Naive thymus-derived CD4-positive, alpha-beta T cell (primary cell): ENCODE data around the gene ITGB3BP. TPM values are rescaled to one million over a fixed set of nuclear protein-coding genes. Genes with fewer than 3 reads are reported as not detected.

Source experiments
- ATAC-seq: fragments of 150-1000 bp; cut with Tn5 transposase; 2 replicates; pipeline ENCODE4 v1.10.0; 2021; ENCODE audit warnings: mild to moderate bottlenecking, moderate library complexity
- CTCF ChIA-PET: fragments of 350-600 bp; sonication (Branson Sonifier 250); formaldehyde crosslinking; loops from one replicate; lab custom pipeline; 2021; ENCODE audit warnings: antibody characterized with exemption; lab: Charles Lee
- POLR2A ChIA-PET: fragments of 350-600 bp; sonication (Branson Sonifier 250); formaldehyde crosslinking; loops from one replicate; lab custom pipeline; 2021; ENCODE audit warnings: antibody characterized with exemption, inconsistent platforms; lab: Charles Lee
- DNase-seq, 9 donors: peaks; one replicate each; pipeline versions ENCODE4 v3.0.0 to v3.0.0-alpha.2; 2020 to 2022; ENCODE audit warnings: mixed read lengths in 1 of 9
- H3K27ac ChIP-seq: one replicate; pipeline ENCODE4 v1.7.0; 2013; ENCODE audit warnings: mild to moderate bottlenecking, low read depth, low read length, moderate library complexity
- H3K27me3 ChIP-seq, 2 donors: one replicate each; pipeline ENCODE4 v1.7.0; 2013; ENCODE audit warnings: low read length in 2 of 2, mild to moderate bottlenecking in 2 of 2, moderate library complexity in 2 of 2; ENCODE audit not compliant: control insufficient read depth in 2 of 2, insufficient read depth in 2 of 2
- H3K36me3 ChIP-seq, 3 experiments: 1 replicate in 2 of 3; 2 replicates in 1 of 3; pipeline ENCODE4 v1.7.0; 2013; ENCODE audit warnings: low read length in 3 of 3, mild to moderate bottlenecking in 3 of 3, moderate library complexity in 1 of 3; ENCODE audit not compliant: insufficient read depth in 3 of 3, control insufficient read depth in 2 of 3
- H3K4me1 ChIP-seq, 2 donors: one replicate each; pipeline ENCODE4 v1.7.0; 2013; ENCODE audit warnings: low read length in 2 of 2, mild to moderate bottlenecking in 2 of 2, moderate library complexity in 1 of 2; ENCODE audit not compliant: control insufficient read depth in 2 of 2, insufficient read depth in 2 of 2
- H3K4me3 ChIP-seq: 2 replicates; pipeline ENCODE4 v1.7.0; 2013; ENCODE audit warnings: mild to moderate bottlenecking, low read length
- H3K9me3 ChIP-seq, 3 experiments: 1 replicate in 2 of 3; 2 replicates in 1 of 3; pipeline ENCODE4 v1.7.0; 2013; ENCODE audit warnings: low read length in 3 of 3; ENCODE audit not compliant: control insufficient read depth in 2 of 3
- H3K27ac Mint-ChIP-seq, 9 donors: one replicate each; pipeline ENCODE4 v1.8.0; 2020 to 2022; ENCODE audit warnings: mixed read lengths in 9 of 9, mild to moderate bottlenecking in 8 of 9, moderate library complexity in 5 of 9, inconsistent platforms in 2 of 9
- H3K27me3 Mint-ChIP-seq, 5 donors: one replicate each; pipeline ENCODE4 v1.8.0; 2021 to 2022; ENCODE audit warnings: mixed read lengths in 5 of 5, mild to moderate bottlenecking in 1 of 5
- H3K36me3 Mint-ChIP-seq, 5 donors: one replicate each; pipeline ENCODE4 v1.8.0; 2020 to 2022; ENCODE audit warnings: mixed read lengths in 5 of 5, mild to moderate bottlenecking in 3 of 5, inconsistent platforms in 1 of 5
- H3K4me1 Mint-ChIP-seq, 7 donors: one replicate each; pipeline ENCODE4 v1.8.0; 2020 to 2022; ENCODE audit warnings: mixed read lengths in 7 of 7, mild to moderate bottlenecking in 3 of 7, inconsistent platforms in 1 of 7
- H3K4me3 Mint-ChIP-seq, 10 donors: one replicate each; pipeline ENCODE4 v1.8.0; 2020 to 2022; ENCODE audit warnings: mild to moderate bottlenecking in 10 of 10, mixed read lengths in 10 of 10, moderate library complexity in 6 of 10, inconsistent platforms in 2 of 10
- H3K9me3 Mint-ChIP-seq, 11 donors: one replicate each; pipeline ENCODE4 v1.8.0; 2020 to 2022; ENCODE audit warnings: mixed read lengths in 11 of 11, mild to moderate bottlenecking in 4 of 11, inconsistent platforms in 1 of 11, moderate library complexity in 1 of 11
- intact Hi-C, 2 donors: fragments of 100-400 bp; cut with micrococcal nuclease; formaldehyde crosslinking; loops; one replicate each; pipeline ENCODE4 v1.15.1; 2023
- polyA plus RNA-seq, 2 donors: library from polyadenylated mRNA; unstranded; fragments of 300-500 nt; fragmentation: Illumina TruSeq; gene quantifications; one replicate each; pipeline ENCODE4 v1.2.3, GENCODE V29; 2021
- total RNA-seq, 6 experiments: library from RNA in 5 of 6; stranded (reverse) in 5 of 6; gene quantifications; 1 replicate in 5 of 6; 2 replicates in 1 of 6; pipeline ENCODE4 v1.2.3 and lab custom pipeline; 2021 to 2026

ITGB3BP gene
- total and polyA plus RNA-seq, 7 experiments from 2014 or later = 16.5 to 52.6 (median 24.6) TPM

DNA sequence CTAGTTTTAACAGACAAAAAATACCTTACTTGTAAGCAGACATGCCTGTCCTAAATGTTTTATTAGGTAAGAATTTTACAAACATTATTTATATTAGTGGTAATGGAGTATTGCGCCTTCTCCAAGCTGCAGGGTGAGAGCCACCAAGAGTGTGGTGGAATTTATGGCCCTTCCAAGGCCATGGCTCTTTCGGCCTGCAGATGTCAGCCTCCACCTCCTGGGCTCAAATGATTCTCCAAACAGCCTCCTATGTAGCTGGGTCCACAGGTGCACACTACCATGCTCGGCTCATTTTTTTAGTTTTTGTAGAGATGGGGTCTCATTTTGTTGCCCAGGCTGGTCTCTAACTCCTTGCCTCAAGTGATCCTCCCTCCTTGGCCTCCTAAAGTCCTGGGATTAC is 56.3 kb downstream of the ITGB3BP start:
- ATAC-seq (no peak), DNase-seq (no peak)
- ChIA-PET POLR2A (no interaction called here), CTCF (interaction anchor here (0.9 kb wide), 1 partner anchor 25 kb away, joined by 3 read pairs; no protein-coding TSS in a partner anchor)
- Mint-ChIP-seq H3K27me3 (no peaks in the 10 kb centered on the region), H3K4me3 (no peak overlapping the region), H3K4me1 (peaks cover 0 to 4% (median 0%) of the 10 kb centered on the region in 7 donors), H3K9me3 (peaks cover 0 to 30% (median 14%) of the 10 kb centered on the region in 11 donors), H3K36me3 (peaks cover 12 to 51% (median 32%) of the 10 kb centered on the region in 5 donors), H3K27ac (no peak overlapping the region)
- Histone ChIP-seq H3K4me3 (no peak overlapping the region), H3K27me3 (no peaks in the 10 kb centered on the region), H3K27ac (no peak overlapping the region), H3K36me3 (no peaks in the 10 kb centered on the region), H3K9me3 (no peaks in the 10 kb centered on the region), H3K4me1 (no peaks in the 10 kb centered on the region)
- intact Hi-C loops = no loop called here

- H3K4me3 ChIP-seq = no peak overlapping the region
- ChIA-PET CTCF (interaction anchor here (0.9 kb wide), 1 partner anchor 24 kb away, joined by 3 read pairs; no protein-coding TSS in a partner anchor), POLR2A (no interaction called here)
- peaks cover 0 to 30% (median 14%) of the 10 kb centered on the region in 11 donors for H3K9me3 Mint-ChIP-seq
- H3K9me3 ChIP-seq = no peaks in the 10 kb centered on the region
- no peaks in the 10 kb centered on the region for H3K4me1 ChIP-seq
- peaks cover 13 to 53% (median 37%) of the 10 kb centered on the region in 5 donors for H3K36me3 Mint-ChIP-seq
- H3K27me3 Mint-ChIP-seq = no peaks in the 10 kb centered on the region
- intact Hi-C loops = no loop called here
- no peaks in the 10 kb centered on the region for H3K27me3 ChIP-seq
- peaks cover 0 to 4% (median 0%) of the 10 kb centered on the region in 7 donors for H3K4me1 Mint-ChIP-seq
- DNase-seq (no peak), ATAC-seq (no peak)
- no peak overlapping the region for H3K27ac Mint-ChIP-seq
- H3K4me3 Mint-ChIP-seq = no peak overlapping the region
- H3K27ac ChIP-seq = no peak overlapping the region
- no peaks in the 10 kb centered on the region for H3K36me3 ChIP-seq
Measured at GRCh38 chr1:63466181-63466580, 56.8 kb downstream of the ITGB3BP start.

DNA sequence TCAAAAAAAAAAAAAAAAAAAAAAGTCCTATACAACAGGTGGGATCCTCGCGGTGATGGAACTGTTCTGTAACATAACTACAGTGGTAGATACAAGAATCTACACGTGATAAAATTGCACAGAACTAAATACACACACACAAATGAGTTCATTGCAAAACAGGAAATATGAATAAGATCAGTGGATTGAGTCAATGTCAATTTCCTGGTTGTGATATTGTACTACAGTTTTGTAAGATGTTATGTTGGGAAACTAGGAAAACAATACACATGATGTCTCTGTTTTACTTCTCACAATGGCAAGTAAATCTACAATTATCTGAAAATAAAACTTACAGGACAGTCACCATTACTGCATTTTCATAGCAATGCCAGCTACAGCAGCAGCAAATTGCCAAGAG is 59.8 kb downstream of the ITGB3BP start:
- Mint-ChIP-seq H3K27ac (peak overlapping the region in 2 of 9 donors; percentile 6 to 32), H3K36me3 (peaks cover 9 to 52% (median 32%) of the 10 kb centered on the region in 5 donors), H3K27me3 (no peaks in the 10 kb centered on the region), H3K9me3 (peaks cover 0 to 21% (median 9%) of the 10 kb centered on the region in 11 donors), H3K4me1 (peaks cover 0 to 4% (median 0%) of the 10 kb centered on the region in 7 donors), H3K4me3 (no peak overlapping the region)
- Histone ChIP-seq H3K27me3 (no peaks in the 10 kb centered on the region), H3K9me3 (no peaks in the 10 kb centered on the region), H3K4me1 (no peaks in the 10 kb centered on the region), H3K27ac (no peak overlapping the region), H3K36me3 (no peaks in the 10 kb centered on the region), H3K4me3 (no peak overlapping the region)
- ChIA-PET POLR2A (no interaction called here), CTCF (no interaction called here)
- intact Hi-C loops = no loop called here
- DNase-seq (no peak), ATAC-seq (peak; percentile 60)

DNA sequence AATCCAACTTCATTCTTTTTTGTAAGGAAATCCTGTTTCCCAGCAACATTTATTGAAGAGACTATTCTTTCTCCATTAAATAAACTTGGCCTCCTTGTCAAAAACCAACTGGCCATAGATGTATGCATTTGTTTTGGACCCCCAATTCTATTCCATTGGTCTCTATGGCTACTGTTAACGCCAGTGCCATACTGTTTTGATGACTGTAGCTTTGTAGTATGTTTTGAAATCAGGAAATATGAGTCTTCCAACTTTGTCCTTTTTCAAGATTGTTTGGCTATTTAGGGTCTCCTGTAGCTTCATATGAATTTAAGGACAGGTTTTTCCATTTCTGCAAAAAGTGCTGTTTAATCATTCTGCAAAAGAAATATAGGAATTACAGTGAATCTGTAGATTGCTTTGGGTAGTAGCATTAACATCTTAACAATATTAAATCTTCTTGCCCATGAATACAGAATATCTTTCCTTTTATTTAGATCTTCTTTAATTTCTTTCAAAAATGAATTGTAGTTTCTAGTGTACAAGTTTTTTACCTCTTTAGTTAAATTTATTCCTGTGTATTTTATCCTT is 61.3 kb downstream of the ITGB3BP start:
- Mint-ChIP-seq H3K4me3 (no peak overlapping the region), H3K4me1 (peaks cover 0 to 4% (median 0%) of the 10 kb centered on the region in 7 donors), H3K27ac (no peak overlapping the region), H3K27me3 (no peaks in the 10 kb centered on the region), H3K36me3 (peaks cover 9 to 59% (median 34%) of the 10 kb centered on the region in 5 donors), H3K9me3 (peaks cover 0 to 21% (median 9%) of the 10 kb centered on the region in 11 donors)
- no peaks in the 10 kb centered on the region for H3K27me3 ChIP-seq
- no peaks in the 10 kb centered on the region for H3K4me1 ChIP-seq
- H3K4me3 ChIP-seq = no peak overlapping the region
- intact Hi-C loops = no loop called here
- no peak overlapping the region for H3K27ac ChIP-seq
- ATAC-seq = no peak
- no peaks in the 10 kb centered on the region for H3K36me3 ChIP-seq
- CTCF ChIA-PET = no interaction called here
- POLR2A ChIA-PET = no interaction called here
- DNase-seq = no peak
- no peaks in the 10 kb centered on the region for H3K9me3 ChIP-seq

DNA sequence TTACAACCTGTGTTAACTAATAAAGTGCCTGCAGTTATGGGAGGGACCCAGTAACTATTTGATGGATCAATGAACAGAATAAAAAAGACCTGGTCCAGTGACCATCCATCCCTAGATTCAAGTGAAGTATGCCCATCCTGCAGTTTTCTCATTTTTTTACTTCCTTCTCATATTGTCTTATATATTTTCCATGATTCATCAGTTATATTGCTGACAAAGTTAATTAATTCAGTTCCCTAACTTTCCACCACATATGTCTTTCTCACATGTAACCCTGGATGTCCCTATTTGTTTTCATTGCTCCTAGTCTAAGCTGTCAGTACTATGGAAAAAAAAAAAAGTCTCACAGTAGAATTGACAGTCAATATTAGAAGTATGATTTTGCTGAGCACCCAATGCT is 64.3 kb downstream of the ITGB3BP start:
- H3K27ac ChIP-seq = no peak overlapping the region
- H3K27ac Mint-ChIP-seq = peak overlapping the region in 1 of 9 donors; percentile 27
- POLR2A ChIA-PET = no interaction called here
- no peaks in the 10 kb centered on the region for H3K36me3 ChIP-seq
- intact Hi-C loops = no loop called here
- H3K4me3 ChIP-seq = no peak overlapping the region
- H3K9me3 Mint-ChIP-seq = peaks cover 0 to 21% (median 9%) of the 10 kb centered on the region in 11 donors
- ATAC-seq (no peak), DNase-seq (no peak)
- peaks cover 9 to 48% (median 31%) of the 10 kb centered on the region in 5 donors for H3K36me3 Mint-ChIP-seq
- CTCF ChIA-PET = no interaction called here
- no peaks in the 10 kb centered on the region for H3K27me3 Mint-ChIP-seq
- H3K4me3 Mint-ChIP-seq = no peak overlapping the region
- no peaks in the 10 kb centered on the region for H3K9me3 ChIP-seq
- H3K4me1 Mint-ChIP-seq = peaks cover 0 to 4% (median 0%) of the 10 kb centered on the region in 7 donors
- no peaks in the 10 kb centered on the region for H3K4me1 ChIP-seq
- H3K27me3 ChIP-seq = no peaks in the 10 kb centered on the region

GRCh38 chr1:63454269-63454668 is 68.8 kb downstream of the ITGB3BP start:
- Histone ChIP-seq H3K27ac (no peak overlapping the region), H3K9me3 (no peaks in the 10 kb centered on the region), H3K36me3 (no peaks in the 10 kb centered on the region), H3K4me3 (no peak overlapping the region), H3K4me1 (no peaks in the 10 kb centered on the region), H3K27me3 (no peaks in the 10 kb centered on the region)
- ChIA-PET CTCF (no interaction called here), POLR2A (no interaction called here)
- no peak overlapping the region for H3K27ac Mint-ChIP-seq
- H3K36me3 Mint-ChIP-seq = peaks cover 0 to 21% (median 8%) of the 10 kb centered on the region in 5 donors
- H3K27me3 Mint-ChIP-seq = no peaks in the 10 kb centered on the region
- ATAC-seq (no peak), DNase-seq (no peak)
- intact Hi-C loops = no loop called here
- H3K4me3 Mint-ChIP-seq = no peak overlapping the region
- H3K9me3 Mint-ChIP-seq = peaks cover 0 to 2% (median 0%) of the 10 kb centered on the region in 11 donors
- H3K4me1 Mint-ChIP-seq = no peaks in the 10 kb centered on the region

DNA sequence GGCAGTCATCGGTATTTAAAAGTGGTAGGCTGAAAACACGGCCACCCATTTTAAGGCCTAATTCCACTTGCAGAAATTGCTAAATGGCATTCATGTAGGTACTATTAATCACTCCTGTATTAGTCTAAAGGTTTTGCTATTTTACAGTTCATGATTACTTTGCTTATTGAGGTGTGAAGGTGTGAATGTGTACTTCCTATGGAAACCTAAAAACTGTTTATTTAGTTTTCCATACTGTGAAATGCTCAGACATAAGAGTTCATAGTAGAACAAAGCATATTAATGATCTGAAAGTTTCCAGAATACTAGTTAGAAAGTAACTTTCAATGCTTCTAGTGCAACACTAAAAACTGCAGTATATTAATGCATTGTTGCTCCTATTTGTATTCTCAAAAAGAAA is 69.8 kb downstream of the ITGB3BP start:
- Histone ChIP-seq H3K27me3 (no peaks in the 10 kb centered on the region), H3K36me3 (no peaks in the 10 kb centered on the region), H3K4me1 (no peaks in the 10 kb centered on the region), H3K9me3 (no peaks in the 10 kb centered on the region), H3K27ac (no peak overlapping the region), H3K4me3 (no peak overlapping the region)
- no peak for DNase-seq
- no peak for ATAC-seq
- Mint-ChIP-seq H3K9me3 (peaks cover 0 to 2% (median 0%) of the 10 kb centered on the region in 11 donors), H3K4me1 (no peaks in the 10 kb centered on the region), H3K36me3 (peaks cover 0 to 13% (median 11%) of the 10 kb centered on the region in 5 donors), H3K27me3 (no peaks in the 10 kb centered on the region), H3K27ac (no peak overlapping the region), H3K4me3 (no peak overlapping the region)
- intact Hi-C loops = no loop called here
- POLR2A ChIA-PET = no interaction called here
- CTCF ChIA-PET = no interaction called here
